ENCODE data around the gene SAMD8.

The SAMD8 gene

DNA sequence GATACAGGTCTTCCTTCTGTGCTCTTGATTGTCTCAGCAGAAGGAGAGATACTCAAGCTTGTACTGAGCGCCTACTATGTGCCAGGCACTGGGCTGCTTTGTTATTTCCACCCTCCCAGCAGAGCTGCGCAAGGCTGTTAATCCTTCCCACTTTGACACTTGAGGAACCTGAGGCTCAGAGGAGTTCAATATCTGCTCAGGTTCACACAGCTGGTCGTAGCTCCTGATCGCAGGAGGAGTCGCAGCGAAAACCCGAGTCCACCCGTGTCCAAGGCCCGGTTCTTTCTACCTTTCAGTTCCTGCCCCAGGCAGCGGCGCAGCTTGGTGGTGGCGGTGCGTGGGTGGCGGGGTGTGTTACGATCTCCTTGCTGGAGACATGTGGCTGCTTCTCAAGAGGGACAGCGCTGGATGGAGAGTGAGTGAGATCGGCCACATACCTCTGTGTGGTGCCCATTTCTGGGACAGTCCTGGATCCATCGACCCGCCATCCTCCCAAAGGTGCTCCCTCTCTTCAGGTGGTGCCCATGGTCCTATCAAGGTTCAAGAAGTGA lies 26.5 kb upstream of the SAMD8 start:
- Histone ChIP-seq H3K14ac (ENCODE audit: low read length in 2 of 2) (peak overlapping the region in 1 of 2 experiments; percentile 49), H3K36me3 (ENCODE audit: control insufficient read depth in 1 of 2, insufficient read depth in 2 of 2, low read depth in 1 of 2, low read length in 2 of 2) (no peaks in the 10 kb centered on the region), H3K23ac (ENCODE audit: low read length in 2 of 2) (no peak overlapping the region), H3K4ac (ENCODE audit: low read depth in 1 of 2, low read length in 2 of 2) (no peak overlapping the region), H3K18ac (ENCODE audit: low read depth in 1 of 2, low read length in 2 of 2) (no peak overlapping the region), H2AFZ (ENCODE audit: low read depth, low read length) (no peak overlapping the region), H3K4me2 (ENCODE audit: low read length, poor library complexity, severe bottlenecking) (no peak overlapping the region), H2BK12ac (ENCODE audit: low read length in 2 of 2) (no peak overlapping the region), H2BK5ac (ENCODE audit: low read depth, low read length, poor library complexity, severe bottlenecking) (no peak overlapping the region), H2BK120ac (ENCODE audit: low read depth, low read length) (no peak overlapping the region), H4K8ac (ENCODE audit: low read length) (no peak overlapping the region), H4K91ac (ENCODE audit: low read length) (no peak overlapping the region), H3K9me3 (ENCODE audit: control insufficient read depth, low read length) (peaks cover 7% of the 10 kb centered on the region), H3K4me3 (ENCODE audit: insufficient read depth in 1 of 2, low read depth in 1 of 2, low read length in 2 of 2) (no peak overlapping the region), H3K9ac (ENCODE audit: low read length) (no peak overlapping the region), H3K27ac (ENCODE audit: low read length, poor library complexity, severe bottlenecking) (no peak overlapping the region), H3K4me1 (ENCODE audit: control insufficient read depth, insufficient read depth, low read depth, low read length) (no peaks in the 10 kb centered on the region), H3K27me3 (ENCODE audit: control insufficient read depth in 1 of 2, insufficient read depth in 1 of 2, low read length in 2 of 2) (peaks cover 0 to 47% of the 10 kb centered on the region in 2 experiments), H3K79me1 (replicated peaks; ENCODE audit: low read length, poor library complexity, severe bottlenecking) (no peaks in the 10 kb centered on the region), H2BK15ac (ENCODE audit: low read depth, poor library complexity, severe bottlenecking) (no peak overlapping the region), H2AK5ac (ENCODE audit: low read length, severe bottlenecking) (no peak overlapping the region)
- WGBS, result 98% methylated on average over 19 of the region's 19 CpGs
- DNase-seq, result no peak

DNA sequence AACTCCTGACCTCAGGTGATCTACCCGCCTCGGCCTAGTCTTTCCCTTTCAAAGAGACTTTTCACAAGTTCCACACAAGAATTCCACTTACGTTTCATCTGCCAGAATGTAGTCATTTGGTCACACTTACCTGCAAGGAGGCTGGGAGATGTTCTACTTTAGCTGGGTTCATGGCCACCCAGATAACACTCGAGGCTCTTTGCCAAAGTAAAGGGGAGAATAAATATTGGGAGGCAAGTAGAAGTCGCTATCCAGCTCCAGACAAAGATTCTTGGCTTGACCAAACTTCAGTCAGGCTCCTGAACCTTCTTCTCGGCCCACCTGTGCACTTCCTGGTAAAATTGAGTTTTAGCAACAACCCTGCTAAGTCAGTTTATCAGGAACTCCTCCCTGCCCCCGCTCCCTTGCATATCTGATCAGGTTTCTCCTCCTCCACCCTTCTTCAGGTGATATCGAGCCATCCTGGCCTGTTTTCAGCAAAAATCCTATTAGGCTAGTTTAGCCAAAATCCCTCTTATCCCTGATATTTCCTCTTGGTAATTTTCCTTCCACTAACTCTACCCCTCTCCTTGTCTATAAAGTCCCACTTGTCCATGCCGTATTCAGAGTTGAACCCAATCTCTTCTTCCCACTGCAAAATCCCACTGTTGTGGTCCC lies 25.1 kb upstream of the SAMD8 start:
- no peak overlapping the region for H2BK120ac ChIP-seq (ENCODE audit: low read depth, low read length)
- H3K4me2 ChIP-seq (ENCODE audit: low read length, poor library complexity, severe bottlenecking), result no peak overlapping the region
- no peak overlapping the region for H3K23ac ChIP-seq (ENCODE audit: low read length in 2 of 2)
- H3K4ac ChIP-seq (ENCODE audit: low read depth in 1 of 2, low read length in 2 of 2), result no peak overlapping the region
- DNase-seq, result no peak
- no peak overlapping the region for H2BK12ac ChIP-seq (ENCODE audit: low read length in 2 of 2)
- peaks cover 3% of the 10 kb centered on the region for H3K9me3 ChIP-seq (ENCODE audit: control insufficient read depth, low read length)
- 83% methylated on average over 9 of the region's 9 CpGs for WGBS
- no peak overlapping the region for H2AK5ac ChIP-seq (ENCODE audit: low read length, severe bottlenecking)
- no peak overlapping the region for H3K4me3 ChIP-seq (ENCODE audit: insufficient read depth in 1 of 2, low read depth in 1 of 2, low read length in 2 of 2)
- H3K36me3 ChIP-seq (ENCODE audit: control insufficient read depth in 1 of 2, insufficient read depth in 2 of 2, low read depth in 1 of 2, low read length in 2 of 2), result no peaks in the 10 kb centered on the region
- H3K27me3 ChIP-seq (ENCODE audit: control insufficient read depth in 1 of 2, insufficient read depth in 1 of 2, low read length in 2 of 2), result peaks cover 0 to 43% of the 10 kb centered on the region in 2 experiments
- H4K8ac ChIP-seq (ENCODE audit: low read length), result no peak overlapping the region
- no peak overlapping the region for H3K9ac ChIP-seq (ENCODE audit: low read length)
- H3K14ac ChIP-seq (ENCODE audit: low read length in 2 of 2), result no peak overlapping the region
- H3K79me1 ChIP-seq (replicated peaks; ENCODE audit: low read length, poor library complexity, severe bottlenecking), result no peaks in the 10 kb centered on the region
- no peak overlapping the region for H2AFZ ChIP-seq (ENCODE audit: low read depth, low read length)
- H2BK5ac ChIP-seq (ENCODE audit: low read depth, low read length, poor library complexity, severe bottlenecking), result no peak overlapping the region
- H4K91ac ChIP-seq (ENCODE audit: low read length), result no peak overlapping the region
- no peaks in the 10 kb centered on the region for H3K4me1 ChIP-seq (ENCODE audit: control insufficient read depth, insufficient read depth, low read depth, low read length)
- H3K18ac ChIP-seq (ENCODE audit: low read depth in 1 of 2, low read length in 2 of 2), result no peak overlapping the region
- H2BK15ac ChIP-seq (ENCODE audit: low read depth, poor library complexity, severe bottlenecking), result no peak overlapping the region
- no peak overlapping the region for H3K27ac ChIP-seq (ENCODE audit: low read length, poor library complexity, severe bottlenecking)

DNA sequence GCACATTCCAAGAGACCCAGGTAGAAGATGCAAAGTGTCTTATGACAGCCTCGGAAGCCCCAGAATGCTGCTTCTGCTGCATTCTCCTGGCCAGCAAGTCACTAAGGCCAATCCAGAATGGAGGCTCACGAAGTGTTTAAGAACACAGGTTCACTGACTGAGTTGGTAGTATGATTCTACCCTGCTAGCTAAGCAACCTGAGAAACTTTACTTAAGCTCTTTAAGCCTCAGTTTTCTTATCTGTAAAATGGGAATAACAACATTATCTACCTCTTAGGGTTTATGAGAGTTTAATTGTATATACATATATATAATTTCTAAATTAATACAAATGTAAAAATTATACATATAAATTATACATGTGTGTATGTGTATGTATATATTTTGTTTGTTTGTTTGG lies 22.8 kb upstream of the SAMD8 start:
- no peak overlapping the region for H3K14ac ChIP-seq (ENCODE audit: low read length in 2 of 2)
- no peak for DNase-seq
- no peak overlapping the region for H3K23ac ChIP-seq (ENCODE audit: low read length in 2 of 2)
- WGBS, result 95% methylated on average over 2 of the region's 2 CpGs
- H3K27me3 ChIP-seq (ENCODE audit: control insufficient read depth in 1 of 2, insufficient read depth in 1 of 2, low read length in 2 of 2), result peaks cover 6 to 41% of the 10 kb centered on the region in 2 experiments
- no peak overlapping the region for H2BK120ac ChIP-seq (ENCODE audit: low read depth, low read length)
- H3K18ac ChIP-seq (ENCODE audit: low read depth in 1 of 2, low read length in 2 of 2), result no peak overlapping the region
- H3K4me1 ChIP-seq (ENCODE audit: control insufficient read depth, insufficient read depth, low read depth, low read length), result no peaks in the 10 kb centered on the region
- no peak overlapping the region for H3K27ac ChIP-seq (ENCODE audit: low read length, poor library complexity, severe bottlenecking)
- H2BK15ac ChIP-seq (ENCODE audit: low read depth, poor library complexity, severe bottlenecking), result no peak overlapping the region
- H3K4ac ChIP-seq (ENCODE audit: low read depth in 1 of 2, low read length in 2 of 2), result no peak overlapping the region
- no peak overlapping the region for H2BK5ac ChIP-seq (ENCODE audit: low read depth, low read length, poor library complexity, severe bottlenecking)
- H3K9me3 ChIP-seq (ENCODE audit: control insufficient read depth, low read length), result no peaks in the 10 kb centered on the region
- no peak overlapping the region for H2AK5ac ChIP-seq (ENCODE audit: low read length, severe bottlenecking)
- H2AFZ ChIP-seq (ENCODE audit: low read depth, low read length), result no peak overlapping the region
- H4K91ac ChIP-seq (ENCODE audit: low read length), result no peak overlapping the region
- no peaks in the 10 kb centered on the region for H3K36me3 ChIP-seq (ENCODE audit: control insufficient read depth in 1 of 2, insufficient read depth in 2 of 2, low read depth in 1 of 2, low read length in 2 of 2)
- no peak overlapping the region for H3K4me3 ChIP-seq (ENCODE audit: insufficient read depth in 1 of 2, low read depth in 1 of 2, low read length in 2 of 2)
- H3K9ac ChIP-seq (ENCODE audit: low read length), result no peak overlapping the region
- no peaks in the 10 kb centered on the region for H3K79me1 ChIP-seq (replicated peaks; ENCODE audit: low read length, poor library complexity, severe bottlenecking)
- no peak overlapping the region for H2BK12ac ChIP-seq (ENCODE audit: low read length in 2 of 2)
- no peak overlapping the region for H3K4me2 ChIP-seq (ENCODE audit: low read length, poor library complexity, severe bottlenecking)
- H4K8ac ChIP-seq (ENCODE audit: low read length), result no peak overlapping the region

DNA sequence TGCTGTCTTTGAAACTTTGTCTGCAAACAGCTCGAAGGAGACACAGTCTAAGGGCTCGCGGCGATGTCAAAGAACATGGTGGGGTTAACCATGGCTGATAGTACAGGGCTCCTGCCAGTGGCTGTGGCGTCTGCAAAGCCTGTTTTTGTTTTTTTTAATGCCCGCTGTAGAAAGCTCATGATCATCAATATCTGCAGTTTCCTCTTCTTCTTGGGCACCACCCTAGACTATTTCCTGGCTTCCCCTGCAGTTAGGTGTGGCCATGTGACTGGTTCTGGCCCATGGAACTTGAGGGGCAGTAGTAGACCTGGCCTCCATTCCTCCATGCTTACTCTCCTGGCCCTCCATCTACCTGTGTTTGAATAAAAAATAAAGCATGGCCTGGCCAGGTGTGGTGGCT lies 21.8 kb upstream of the SAMD8 start:
- Histone ChIP-seq H3K27ac (ENCODE audit: low read length, poor library complexity, severe bottlenecking) (no peak overlapping the region), H3K36me3 (ENCODE audit: control insufficient read depth in 1 of 2, insufficient read depth in 2 of 2, low read depth in 1 of 2, low read length in 2 of 2) (no peaks in the 10 kb centered on the region), H3K18ac (ENCODE audit: low read depth in 1 of 2, low read length in 2 of 2) (no peak overlapping the region), H4K91ac (ENCODE audit: low read length) (no peak overlapping the region), H2AFZ (ENCODE audit: low read depth, low read length) (no peak overlapping the region), H3K4me1 (ENCODE audit: control insufficient read depth, insufficient read depth, low read depth, low read length) (no peaks in the 10 kb centered on the region), H3K4ac (ENCODE audit: low read depth in 1 of 2, low read length in 2 of 2) (no peak overlapping the region), H2AK5ac (ENCODE audit: low read length, severe bottlenecking) (no peak overlapping the region), H3K9ac (ENCODE audit: low read length) (no peak overlapping the region), H3K27me3 (ENCODE audit: control insufficient read depth in 1 of 2, insufficient read depth in 1 of 2, low read length in 2 of 2) (peaks cover 12 to 40% of the 10 kb centered on the region in 2 experiments), H2BK12ac (ENCODE audit: low read length in 2 of 2) (no peak overlapping the region), H2BK120ac (ENCODE audit: low read depth, low read length) (no peak overlapping the region), H2BK15ac (ENCODE audit: low read depth, poor library complexity, severe bottlenecking) (no peak overlapping the region), H3K79me1 (replicated peaks; ENCODE audit: low read length, poor library complexity, severe bottlenecking) (no peaks in the 10 kb centered on the region), H3K23ac (ENCODE audit: low read length in 2 of 2) (no peak overlapping the region), H3K4me3 (ENCODE audit: insufficient read depth in 1 of 2, low read depth in 1 of 2, low read length in 2 of 2) (no peak overlapping the region), H3K4me2 (ENCODE audit: low read length, poor library complexity, severe bottlenecking) (no peak overlapping the region), H3K9me3 (ENCODE audit: control insufficient read depth, low read length) (no peaks in the 10 kb centered on the region), H2BK5ac (ENCODE audit: low read depth, low read length, poor library complexity, severe bottlenecking) (no peak overlapping the region), H3K14ac (ENCODE audit: low read length in 2 of 2) (no peak overlapping the region), H4K8ac (ENCODE audit: low read length) (no peak overlapping the region)
- 97% methylated on average over 6 of the region's 6 CpGs for WGBS
- DNase-seq, result no peak

Data from mesenchymal stem cell (in vitro differentiated cells and primary cell).